Measurements from ENCODE around the gene SMCO4. TPM values are rescaled to one million over a fixed set of nuclear protein-coding genes. Genes with fewer than 3 reads are reported as not detected.

Gene SMCO4
- total RNA-seq, 1 donor from 2014 or later, result 2.6 TPM

GRCh38 chr11:93524173-93524536 lies 19.0 kb downstream of the SMCO4 start:
- Histone ChIP-seq H3K9me3 (ENCODE audit: control insufficient read depth in 3 of 3, low read length in 3 of 3) (no peaks in the 10 kb centered on the region), H3K4me3 (ENCODE audit: low read length in 3 of 3) (no peak overlapping the region), H3K4me1 (ENCODE audit: control insufficient read depth in 3 of 3, insufficient read depth in 3 of 3, low read length in 3 of 3) (peaks cover 36 to 45% (median 44%) of the 10 kb centered on the region in 3 donors), H3K36me3 (ENCODE audit: control insufficient read depth in 3 of 3, insufficient read depth in 3 of 3, low read length in 3 of 3) (no peaks in the 10 kb centered on the region), H3K9ac (ENCODE audit: low read depth in 1 of 3, low read length in 3 of 3) (no peak overlapping the region), H3K27me3 (ENCODE audit: control insufficient read depth in 3 of 3, insufficient read depth in 3 of 3, low read length in 3 of 3) (no peaks in the 10 kb centered on the region), H3K27ac (ENCODE audit: low read depth, low read length) (no peak overlapping the region)

- Histone ChIP-seq H3K36me3 (ENCODE audit: control insufficient read depth in 3 of 3, insufficient read depth in 3 of 3, low read length in 3 of 3) (no peaks in the 10 kb centered on the region), H3K9ac (ENCODE audit: low read depth in 1 of 3, low read length in 3 of 3) (no peak overlapping the region), H3K4me1 (ENCODE audit: control insufficient read depth in 3 of 3, insufficient read depth in 3 of 3, low read length in 3 of 3) (peaks cover 15 to 17% (median 16%) of the 10 kb centered on the region in 3 donors), H3K9me3 (ENCODE audit: control insufficient read depth in 3 of 3, low read length in 3 of 3) (no peaks in the 10 kb centered on the region), H3K27me3 (ENCODE audit: control insufficient read depth in 3 of 3, insufficient read depth in 3 of 3, low read length in 3 of 3) (no peaks in the 10 kb centered on the region), H3K4me3 (ENCODE audit: low read length in 3 of 3) (no peak overlapping the region), H3K27ac (ENCODE audit: low read depth, low read length) (no peak overlapping the region)
These were observed 22.3 kb downstream of the SMCO4 start for GRCh38 chr11:93520726-93521509.

GRCh38 chr11:93519179-93519578 lies 24.0 kb downstream of the SMCO4 start:
- H3K9ac ChIP-seq (ENCODE audit: low read depth in 1 of 3, low read length in 3 of 3), result no peak overlapping the region
- H3K27me3 ChIP-seq (ENCODE audit: control insufficient read depth in 3 of 3, insufficient read depth in 3 of 3, low read length in 3 of 3), result no peaks in the 10 kb centered on the region
- H3K4me3 ChIP-seq (ENCODE audit: low read length in 3 of 3), result no peak overlapping the region
- no peak overlapping the region for H3K27ac ChIP-seq (ENCODE audit: low read depth, low read length)
- H3K36me3 ChIP-seq (ENCODE audit: control insufficient read depth in 3 of 3, insufficient read depth in 3 of 3, low read length in 3 of 3), result no peaks in the 10 kb centered on the region
- H3K4me1 ChIP-seq (ENCODE audit: control insufficient read depth in 3 of 3, insufficient read depth in 3 of 3, low read length in 3 of 3), result peaks cover 0 to 4% (median 0%) of the 10 kb centered on the region in 3 donors
- H3K9me3 ChIP-seq (ENCODE audit: control insufficient read depth in 3 of 3, low read length in 3 of 3), result no peaks in the 10 kb centered on the region

GRCh38 chr11:93518081-93518480 lies 25.1 kb downstream of the SMCO4 start:
- Histone ChIP-seq H3K36me3 (ENCODE audit: control insufficient read depth in 3 of 3, insufficient read depth in 3 of 3, low read length in 3 of 3) (no peaks in the 10 kb centered on the region), H3K4me3 (ENCODE audit: low read length in 3 of 3) (no peak overlapping the region), H3K9ac (ENCODE audit: low read depth in 1 of 3, low read length in 3 of 3) (no peak overlapping the region), H3K9me3 (ENCODE audit: control insufficient read depth in 3 of 3, low read length in 3 of 3) (no peaks in the 10 kb centered on the region), H3K27ac (ENCODE audit: low read depth, low read length) (no peak overlapping the region), H3K4me1 (ENCODE audit: control insufficient read depth in 3 of 3, insufficient read depth in 3 of 3, low read length in 3 of 3) (peaks cover 0 to 4% (median 0%) of the 10 kb centered on the region in 3 donors), H3K27me3 (ENCODE audit: control insufficient read depth in 3 of 3, insufficient read depth in 3 of 3, low read length in 3 of 3) (no peaks in the 10 kb centered on the region)

GRCh38 chr11:93517611-93518010 lies 25.6 kb downstream of the SMCO4 start:
- H3K9me3 ChIP-seq (ENCODE audit: control insufficient read depth in 3 of 3, low read length in 3 of 3), result no peaks in the 10 kb centered on the region
- H3K4me3 ChIP-seq (ENCODE audit: low read length in 3 of 3), result no peak overlapping the region
- peaks cover 0 to 4% (median 0%) of the 10 kb centered on the region in 3 donors for H3K4me1 ChIP-seq (ENCODE audit: control insufficient read depth in 3 of 3, insufficient read depth in 3 of 3, low read length in 3 of 3)
- H3K9ac ChIP-seq (ENCODE audit: low read depth in 1 of 3, low read length in 3 of 3), result no peak overlapping the region
- H3K27me3 ChIP-seq (ENCODE audit: control insufficient read depth in 3 of 3, insufficient read depth in 3 of 3, low read length in 3 of 3), result no peaks in the 10 kb centered on the region
- no peaks in the 10 kb centered on the region for H3K36me3 ChIP-seq (ENCODE audit: control insufficient read depth in 3 of 3, insufficient read depth in 3 of 3, low read length in 3 of 3)
- no peak overlapping the region for H3K27ac ChIP-seq (ENCODE audit: low read depth, low read length)

GRCh38 chr11:93517041-93517440 lies 26.1 kb downstream of the SMCO4 start:
- Histone ChIP-seq H3K9me3 (ENCODE audit: control insufficient read depth in 3 of 3, low read length in 3 of 3) (no peaks in the 10 kb centered on the region), H3K4me3 (ENCODE audit: low read length in 3 of 3) (no peak overlapping the region), H3K27me3 (ENCODE audit: control insufficient read depth in 3 of 3, insufficient read depth in 3 of 3, low read length in 3 of 3) (no peaks in the 10 kb centered on the region), H3K9ac (ENCODE audit: low read depth in 1 of 3, low read length in 3 of 3) (no peak overlapping the region), H3K4me1 (ENCODE audit: control insufficient read depth in 3 of 3, insufficient read depth in 3 of 3, low read length in 3 of 3) (peaks cover 0 to 4% (median 0%) of the 10 kb centered on the region in 3 donors), H3K27ac (ENCODE audit: low read depth, low read length) (no peak overlapping the region), H3K36me3 (ENCODE audit: control insufficient read depth in 3 of 3, insufficient read depth in 3 of 3, low read length in 3 of 3) (no peaks in the 10 kb centered on the region)

GRCh38 chr11:93515441-93516025 lies 27.7 kb downstream of the SMCO4 start:
- Histone ChIP-seq H3K27me3 (ENCODE audit: control insufficient read depth in 3 of 3, insufficient read depth in 3 of 3, low read length in 3 of 3) (no peaks in the 10 kb centered on the region), H3K4me3 (ENCODE audit: low read length in 3 of 3) (no peak overlapping the region), H3K36me3 (ENCODE audit: control insufficient read depth in 3 of 3, insufficient read depth in 3 of 3, low read length in 3 of 3) (no peaks in the 10 kb centered on the region), H3K4me1 (ENCODE audit: control insufficient read depth in 3 of 3, insufficient read depth in 3 of 3, low read length in 3 of 3) (peaks cover 0 to 4% (median 0%) of the 10 kb centered on the region in 3 donors), H3K9me3 (ENCODE audit: control insufficient read depth in 3 of 3, low read length in 3 of 3) (no peaks in the 10 kb centered on the region), H3K9ac (ENCODE audit: low read depth in 1 of 3, low read length in 3 of 3) (no peak overlapping the region), H3K27ac (ENCODE audit: low read depth, low read length) (no peak overlapping the region)

GRCh38 chr11:93514712-93515111 lies 28.5 kb downstream of the SMCO4 start:
- Histone ChIP-seq H3K9ac (ENCODE audit: low read depth in 1 of 3, low read length in 3 of 3) (no peak overlapping the region), H3K4me1 (ENCODE audit: control insufficient read depth in 3 of 3, insufficient read depth in 3 of 3, low read length in 3 of 3) (peaks cover 0 to 4% (median 0%) of the 10 kb centered on the region in 3 donors), H3K4me3 (ENCODE audit: low read length in 3 of 3) (no peak overlapping the region), H3K27ac (ENCODE audit: low read depth, low read length) (no peak overlapping the region), H3K9me3 (ENCODE audit: control insufficient read depth in 3 of 3, low read length in 3 of 3) (no peaks in the 10 kb centered on the region), H3K36me3 (ENCODE audit: control insufficient read depth in 3 of 3, insufficient read depth in 3 of 3, low read length in 3 of 3) (no peaks in the 10 kb centered on the region), H3K27me3 (ENCODE audit: control insufficient read depth in 3 of 3, insufficient read depth in 3 of 3, low read length in 3 of 3) (no peaks in the 10 kb centered on the region)

GRCh38 chr11:93513772-93514171 lies 29.4 kb downstream of the SMCO4 start:
- no peak overlapping the region for H3K4me3 ChIP-seq (ENCODE audit: low read length in 3 of 3)
- peaks cover 0 to 2% (median 0%) of the 10 kb centered on the region in 3 donors for H3K4me1 ChIP-seq (ENCODE audit: control insufficient read depth in 3 of 3, insufficient read depth in 3 of 3, low read length in 3 of 3)
- H3K27ac ChIP-seq (ENCODE audit: low read depth, low read length), result no peak overlapping the region
- H3K9ac ChIP-seq (ENCODE audit: low read depth in 1 of 3, low read length in 3 of 3), result no peak overlapping the region
- H3K27me3 ChIP-seq (ENCODE audit: control insufficient read depth in 3 of 3, insufficient read depth in 3 of 3, low read length in 3 of 3), result no peaks in the 10 kb centered on the region
- H3K9me3 ChIP-seq (ENCODE audit: control insufficient read depth in 3 of 3, low read length in 3 of 3), result no peaks in the 10 kb centered on the region
- no peaks in the 10 kb centered on the region for H3K36me3 ChIP-seq (ENCODE audit: control insufficient read depth in 3 of 3, insufficient read depth in 3 of 3, low read length in 3 of 3)

- Histone ChIP-seq H3K27ac (ENCODE audit: low read depth, low read length) (no peak overlapping the region), H3K9ac (ENCODE audit: low read depth in 1 of 3, low read length in 3 of 3) (no peak overlapping the region), H3K36me3 (ENCODE audit: control insufficient read depth in 3 of 3, insufficient read depth in 3 of 3, low read length in 3 of 3) (no peaks in the 10 kb centered on the region), H3K4me3 (ENCODE audit: low read length in 3 of 3) (no peak overlapping the region), H3K4me1 (ENCODE audit: control insufficient read depth in 3 of 3, insufficient read depth in 3 of 3, low read length in 3 of 3) (peaks cover 0 to 2% (median 0%) of the 10 kb centered on the region in 3 donors), H3K9me3 (ENCODE audit: control insufficient read depth in 3 of 3, low read length in 3 of 3) (no peaks in the 10 kb centered on the region), H3K27me3 (ENCODE audit: control insufficient read depth in 3 of 3, insufficient read depth in 3 of 3, low read length in 3 of 3) (no peaks in the 10 kb centered on the region)
These were observed 30.1 kb downstream of the SMCO4 start for GRCh38 chr11:93512949-93513667.
